GM19239 (cell line): Measurements from ENCODE around the gene GPR6.

Experiments used
- DNase-seq: peaks from one replicate; pipeline ENCODE4 v3.0.0; 2011; ENCODE audit warnings: low spot score; ENCODE audit not compliant: insufficient read length
- FAIRE-seq: peaks from 2 replicates; lab custom pipeline; 2011; peaks lifted over from hg19 to GRCh38; lab: Jason Lieb, UNC

GPR6 gene

GRCh38 chr6:109998159-109998785 lies 20.2 kb downstream of the GPR6 start:
- FAIRE-seq (no peak), DNase-seq (no peak)

- FAIRE-seq: no peak
- DNase-seq: no peak
Measured at GRCh38 chr6:109999740-110000139, 21.6 kb downstream of the GPR6 start.

- no peak for FAIRE-seq
- DNase-seq: no peak
Measured at GRCh38 chr6:110002676-110003075, 24.6 kb downstream of the GPR6 start.

GRCh38 chr6:110013386-110013785 lies 35.3 kb downstream of the GPR6 start:
- DNase-seq (no peak), FAIRE-seq (no peak)

GRCh38 chr6:110015206-110015605 lies 37.1 kb downstream of the GPR6 start:
- FAIRE-seq (no peak), DNase-seq (no peak)

GRCh38 chr6:110017306-110017705 lies 39.2 kb downstream of the GPR6 start:
- DNase-seq (no peak), FAIRE-seq (no peak)

- FAIRE-seq (no peak), DNase-seq (no peak)
Measured at GRCh38 chr6:110017946-110018345, 39.8 kb downstream of the GPR6 start.

GRCh38 chr6:110018486-110018885 lies 40.4 kb downstream of the GPR6 start:
- no peak for DNase-seq
- no peak for FAIRE-seq

GRCh38 chr6:110020888-110021287 lies 42.8 kb downstream of the GPR6 start:
- FAIRE-seq (no peak), DNase-seq (no peak)

GRCh38 chr6:110029144-110029543 lies 51.0 kb downstream of the GPR6 start:
- no peak for DNase-seq
- no peak for FAIRE-seq
